Heart left ventricle (tissue), 13 donors: ENCODE measurements around the gene SYNGR1.

ENCODE experiments used
- POLR2A ChIP-seq, 2 donors: fragments of 450-650 bp; IDR thresholded peaks; one replicate each; pipeline ENCODE4 v1.6.1; 2017; ENCODE audit warnings: antibody characterized with exemption in 2 of 2, mild to moderate bottlenecking in 2 of 2, moderate library complexity in 2 of 2
- TF ChIP-seq, protein P1 (sequence below), 12 donors: fragments of 200-600 bp; sonication (generic) in 4 of 12; IDR thresholded peaks; one replicate each; pipeline versions ENCODE4 v1.5.0 to v1.8.0; 2018 to 2022; ENCODE audit warnings: antibody characterized with exemption in 12 of 12, mild to moderate bottlenecking in 5 of 12
- donor health status: ischemic (EF 13 %, LVEDD 7.1; RV severe dilation, severe dysfunction).
- donor health status: DM: no; HTN: yes; CAD: no.
- donor health status: DM: no; HTN: no; CAD: no.
- donor health status: ischemic (EF 25% LVEDD 6.9; RV normal size, moderate dysfunction).
- donor health status: ischemic (EF 25% LVEDD 5.7; RV mildly dilated, moderate dysfunction).
- donor health status: ischemic (EF 35%, LVEDD 5.7; RV mildly dilated, moderate dysfunction).
- donor health status: nonischemic (EF 11% LVEDD 7.7; RV severe dilation, severe dysfunction).
- donor health status: DM: yes; HTN: yes; CAD: no.
- donor health status: PGD.
- donor health status: ischemic (EF 29% LVEDD 5.4; RV normal size, mild dysfunction).
- donor health status: nonischemic (EF 23%, LVEDD 6.1; RV moderate dilation, normal function).

- TF ChIP-seq, protein P1, sequence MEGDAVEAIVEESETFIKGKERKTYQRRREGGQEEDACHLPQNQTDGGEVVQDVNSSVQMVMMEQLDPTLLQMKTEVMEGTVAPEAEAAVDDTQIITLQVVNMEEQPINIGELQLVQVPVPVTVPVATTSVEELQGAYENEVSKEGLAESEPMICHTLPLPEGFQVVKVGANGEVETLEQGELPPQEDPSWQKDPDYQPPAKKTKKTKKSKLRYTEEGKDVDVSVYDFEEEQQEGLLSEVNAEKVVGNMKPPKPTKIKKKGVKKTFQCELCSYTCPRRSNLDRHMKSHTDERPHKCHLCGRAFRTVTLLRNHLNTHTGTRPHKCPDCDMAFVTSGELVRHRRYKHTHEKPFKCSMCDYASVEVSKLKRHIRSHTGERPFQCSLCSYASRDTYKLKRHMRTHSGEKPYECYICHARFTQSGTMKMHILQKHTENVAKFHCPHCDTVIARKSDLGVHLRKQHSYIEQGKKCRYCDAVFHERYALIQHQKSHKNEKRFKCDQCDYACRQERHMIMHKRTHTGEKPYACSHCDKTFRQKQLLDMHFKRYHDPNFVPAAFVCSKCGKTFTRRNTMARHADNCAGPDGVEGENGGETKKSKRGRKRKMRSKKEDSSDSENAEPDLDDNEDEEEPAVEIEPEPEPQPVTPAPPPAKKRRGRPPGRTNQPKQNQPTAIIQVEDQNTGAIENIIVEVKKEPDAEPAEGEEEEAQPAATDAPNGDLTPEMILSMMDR (IDR thresholded peaks at IDR 0.05), result no peak
- TF ChIP-seq POLR2A (IDR thresholded peaks at IDR 0.05), result no peak
Measured at GRCh38 chr22:39365492-39365780, 15.6 kb downstream of the SYNGR1 start.
